ENCODE data around the gene MBOAT1.

The MBOAT1 gene

DNA sequence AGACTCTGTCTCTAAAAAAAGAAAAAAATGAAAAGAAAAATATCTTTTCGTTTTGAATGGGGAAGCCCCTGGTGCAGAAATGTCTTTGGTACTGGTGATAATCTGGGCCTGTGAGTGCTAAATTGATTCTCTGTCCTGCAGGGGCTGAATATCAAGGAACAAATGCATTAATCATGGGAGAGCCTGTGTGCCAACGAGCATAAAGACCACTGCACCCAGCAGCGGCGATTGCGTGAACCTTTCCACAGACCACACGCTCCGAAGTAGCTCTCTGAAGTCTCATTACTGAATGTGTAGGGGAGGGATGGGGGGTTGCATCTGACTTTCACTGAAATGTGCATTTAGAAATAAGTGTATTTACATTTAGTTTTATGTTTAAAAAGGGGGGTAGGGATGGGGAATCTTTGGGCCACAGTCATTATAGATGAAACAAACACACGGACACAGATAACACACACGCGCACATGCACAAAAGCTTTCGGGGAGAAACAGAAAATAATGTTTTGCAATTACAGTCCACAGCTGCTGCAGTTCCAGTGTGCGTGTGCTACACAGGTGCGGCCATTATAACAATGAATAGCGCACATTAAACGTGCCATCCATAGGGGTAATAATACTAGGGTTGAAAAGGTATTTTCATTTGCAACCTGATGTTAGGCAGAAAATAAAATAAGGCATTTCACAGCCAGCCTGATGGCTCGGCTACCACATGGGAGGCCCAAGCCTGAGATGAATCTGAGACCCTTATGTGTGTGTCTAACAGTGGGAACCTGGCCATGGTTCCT is 154.0 kb downstream of the MBOAT1 start:
- Mint-ChIP-seq H3K4me3 (no peak overlapping the region), H3K4me1 (ENCODE audit: low read depth in 2 of 2) (peaks cover 11 to 12% of the 10 kb centered on the region in 2 donors), H3K27ac (no peak overlapping the region), H3K36me3 (ENCODE audit: insufficient read depth) (peaks cover 5% of the 10 kb centered on the region), H3K9me3 (no peaks in the 10 kb centered on the region), H3K27me3 (no peaks in the 10 kb centered on the region)
- no peak for ATAC-seq (replicated peaks)
- no peak for DNase-seq

DNA sequence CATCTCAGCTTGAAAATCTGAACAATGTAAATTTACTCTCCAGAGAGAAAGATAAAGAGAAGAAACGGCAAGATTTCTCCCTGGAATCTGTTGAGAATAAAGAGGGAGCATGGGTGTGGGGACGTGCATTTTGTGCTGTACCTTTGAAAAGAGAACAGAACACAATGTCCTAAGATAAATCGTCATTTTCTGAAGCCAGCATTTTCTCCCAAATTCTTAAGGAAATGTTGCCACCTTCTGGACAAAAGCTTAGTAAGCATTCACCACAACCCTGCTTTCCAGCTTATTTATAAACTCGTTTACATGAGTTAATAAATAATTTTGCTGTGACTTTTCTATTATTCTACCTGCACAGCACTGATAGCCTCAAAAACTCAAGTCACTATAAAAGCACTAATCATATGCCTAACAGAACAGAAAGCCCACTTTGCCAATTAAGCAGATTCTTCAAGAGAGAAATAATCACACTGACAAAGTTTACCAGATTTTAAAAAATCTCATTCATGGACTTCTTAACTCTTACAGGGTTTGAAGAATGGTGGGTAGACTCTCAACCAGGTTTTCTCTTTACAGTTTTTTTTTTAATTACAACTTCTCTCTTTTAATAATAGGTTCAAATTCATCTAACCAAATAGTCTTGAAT is 155.8 kb downstream of the MBOAT1 start:
- H3K9me3 Mint-ChIP-seq: no peaks in the 10 kb centered on the region

DNA sequence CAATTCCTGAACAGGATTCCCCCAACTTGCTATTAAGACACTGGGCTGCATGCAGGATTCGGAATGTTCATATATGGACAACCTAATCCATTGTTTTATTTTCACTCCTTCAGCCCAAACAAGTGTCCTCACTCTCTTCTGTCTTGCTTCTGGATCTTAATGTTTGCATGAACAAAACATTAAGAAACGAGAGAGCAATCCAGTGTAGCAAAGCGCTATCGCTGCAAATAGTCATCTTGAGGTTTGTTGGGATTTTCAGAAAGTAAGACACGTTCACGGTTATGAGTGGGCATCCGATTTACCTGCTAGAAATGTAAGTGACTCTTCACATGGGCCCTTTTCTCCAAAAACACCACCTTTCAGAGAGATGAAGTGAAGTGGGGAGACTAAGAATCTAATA is 156.4 kb downstream of the MBOAT1 start:
- Mint-ChIP-seq H3K4me3 (no peak overlapping the region), H3K27ac (no peak overlapping the region), H3K9me3 (no peaks in the 10 kb centered on the region), H3K27me3 (no peaks in the 10 kb centered on the region), H3K36me3 (ENCODE audit: insufficient read depth) (peaks cover 5% of the 10 kb centered on the region), H3K4me1 (ENCODE audit: low read depth in 2 of 2) (no peaks in the 10 kb centered on the region)
- DNase-seq: no peak
- no peak for ATAC-seq (replicated peaks)

More for the DNA sequence above, 155.8 kb downstream of the MBOAT1 start:
- Mint-ChIP-seq H3K4me1 (ENCODE audit: low read depth in 2 of 2) (no peaks in the 10 kb centered on the region), H3K4me3 (no peak overlapping the region), H3K27ac (no peak overlapping the region), H3K36me3 (ENCODE audit: insufficient read depth) (peaks cover 5% of the 10 kb centered on the region), H3K27me3 (no peaks in the 10 kb centered on the region)
- no peak for ATAC-seq (replicated peaks)
- no peak for DNase-seq
